Activated CD4-positive, alpha-beta T cell treated with anti-CD3 and anti-CD28 coated beads, Interleukin-2, Interleukin-4, amounts not matched to agents 100 ng/mL and 50 ng/mL, durations not matched to agents 16 hours and 8 hours (primary cell): Measurements from ENCODE around the gene LPP.

Source experiments
- DNase-seq: peaks from one replicate; pipeline ENCODE4 v3.0.0-alpha.2; 2020; ENCODE audit warnings: low spot score

LPP gene

DNA sequence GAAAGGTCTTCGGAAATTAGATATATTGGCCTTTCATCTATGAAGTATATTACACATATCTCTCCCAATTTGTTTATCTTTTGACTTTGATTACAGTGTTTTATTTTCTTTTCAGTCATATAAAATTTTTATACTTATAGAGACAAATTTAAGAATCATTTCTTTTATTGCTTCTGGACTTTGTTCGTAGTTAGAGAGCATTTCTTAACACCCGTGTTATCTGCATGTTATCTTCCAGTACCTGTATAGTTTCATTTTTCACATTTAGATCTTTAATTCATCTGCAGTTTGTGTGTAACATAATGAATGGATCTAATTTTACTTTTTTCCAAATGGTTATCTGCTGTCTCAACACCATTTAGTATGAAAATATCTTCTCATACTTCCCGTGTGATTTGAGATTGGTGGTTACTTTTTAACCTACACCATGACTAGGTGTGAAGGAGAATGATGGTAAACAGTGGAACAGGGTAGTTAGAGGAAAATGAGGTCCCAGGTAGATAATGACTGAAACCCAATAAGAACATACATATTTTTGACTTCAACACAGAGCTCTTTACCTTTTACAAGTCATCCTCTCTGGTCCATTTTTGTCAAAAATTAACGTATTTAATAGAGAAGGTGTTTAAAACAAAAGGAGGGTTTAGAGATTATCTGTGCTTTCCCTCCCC is 99.3 kb downstream of the LPP start:
- peak; percentile 17 for DNase-seq

DNA sequence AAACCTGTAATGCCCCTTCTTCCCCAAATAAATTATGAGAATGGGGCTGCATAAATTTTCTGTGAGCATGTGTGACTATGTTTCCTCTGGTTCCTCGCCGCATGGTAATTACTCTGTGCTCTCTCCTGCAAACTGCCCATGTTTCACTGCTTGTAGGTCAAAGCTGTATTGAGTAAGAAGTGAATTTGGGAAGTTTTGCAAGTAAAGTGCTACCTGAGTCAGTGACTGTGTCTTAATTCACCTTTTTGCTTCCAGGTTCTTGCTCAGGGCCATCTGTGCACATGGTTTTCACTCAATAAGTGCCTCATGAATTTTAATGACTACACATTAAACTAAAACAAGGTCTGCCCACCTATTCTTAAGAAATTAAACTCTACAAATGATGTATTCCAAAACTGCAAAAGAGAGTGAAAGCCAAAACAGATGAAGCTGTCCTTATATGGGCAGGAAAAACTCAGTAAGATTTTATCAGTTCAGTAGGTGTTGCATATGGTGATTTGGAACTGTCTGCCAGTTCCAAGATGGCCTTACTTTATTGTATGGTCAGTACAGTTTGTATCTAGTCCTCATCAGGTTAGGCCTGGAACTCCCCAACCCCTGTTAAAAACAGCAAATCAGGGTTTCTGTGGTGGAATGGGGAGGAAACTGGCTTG is 100.0 kb downstream of the LPP start:
- DNase-seq, result peak; percentile 25

DNA sequence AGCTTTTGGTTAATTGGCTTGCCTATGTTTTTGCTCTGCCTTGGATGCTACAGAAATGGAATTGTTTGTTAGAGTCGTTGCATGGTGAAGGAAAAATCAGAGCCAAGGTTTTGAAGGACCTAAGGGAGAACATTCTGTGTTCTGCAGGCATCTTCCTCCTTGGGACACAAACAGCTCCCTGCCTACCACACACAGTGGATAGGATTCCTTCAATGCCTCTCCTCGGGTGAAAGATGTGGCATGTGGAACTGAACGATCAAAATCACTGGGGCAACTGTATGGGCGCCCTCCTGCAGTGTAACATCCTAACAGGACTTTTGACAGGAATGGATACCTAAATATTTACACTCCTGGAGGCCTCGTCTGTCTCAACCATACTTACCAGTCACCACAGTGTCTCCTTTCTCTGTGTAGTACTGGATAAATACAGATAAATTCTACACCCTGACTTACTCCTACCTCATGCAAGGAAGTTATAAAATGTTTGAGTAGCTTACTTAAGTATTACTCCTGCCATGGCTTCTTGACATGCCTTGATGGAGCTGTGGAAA is 100.6 kb downstream of the LPP start:
- DNase-seq, result no peak

DNA sequence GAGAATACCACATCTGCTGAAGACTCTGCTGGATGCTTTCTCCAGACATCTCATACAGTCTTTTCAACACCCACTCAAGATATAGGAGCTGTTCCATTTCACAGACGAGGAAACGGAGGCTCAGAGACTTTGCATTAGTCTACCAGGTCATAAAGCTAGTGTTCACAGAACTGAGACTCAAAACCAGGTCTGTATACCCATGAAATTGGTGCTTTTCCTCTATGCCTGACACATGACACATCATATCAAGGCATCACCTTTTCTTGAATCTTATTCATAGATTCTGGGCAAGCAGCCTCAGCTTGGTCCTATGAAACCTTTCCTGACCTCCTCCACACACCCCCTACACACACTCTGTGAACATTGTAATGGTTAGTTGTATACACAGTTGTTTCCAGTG is 101.2 kb downstream of the LPP start:
- no peak for DNase-seq

DNA sequence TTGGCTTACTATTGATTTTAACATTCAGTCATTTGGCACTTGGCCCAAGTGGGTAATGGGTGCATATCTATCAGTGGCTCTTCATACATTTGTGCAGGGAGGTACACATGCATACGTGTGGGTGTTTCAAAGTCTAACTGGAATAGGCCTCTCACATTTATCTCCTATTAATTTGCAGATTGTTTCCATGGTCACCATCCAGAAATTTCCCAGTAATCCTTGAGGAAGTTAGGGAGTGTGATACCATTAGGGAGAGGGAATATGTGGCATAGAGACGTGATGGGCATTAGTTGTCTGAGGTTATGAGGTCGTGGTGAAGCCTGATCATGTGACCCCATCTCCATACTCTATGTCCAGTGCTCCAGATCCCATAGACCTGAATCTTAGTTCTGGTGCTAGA is 102.8 kb downstream of the LPP start:
- no peak for DNase-seq

DNA sequence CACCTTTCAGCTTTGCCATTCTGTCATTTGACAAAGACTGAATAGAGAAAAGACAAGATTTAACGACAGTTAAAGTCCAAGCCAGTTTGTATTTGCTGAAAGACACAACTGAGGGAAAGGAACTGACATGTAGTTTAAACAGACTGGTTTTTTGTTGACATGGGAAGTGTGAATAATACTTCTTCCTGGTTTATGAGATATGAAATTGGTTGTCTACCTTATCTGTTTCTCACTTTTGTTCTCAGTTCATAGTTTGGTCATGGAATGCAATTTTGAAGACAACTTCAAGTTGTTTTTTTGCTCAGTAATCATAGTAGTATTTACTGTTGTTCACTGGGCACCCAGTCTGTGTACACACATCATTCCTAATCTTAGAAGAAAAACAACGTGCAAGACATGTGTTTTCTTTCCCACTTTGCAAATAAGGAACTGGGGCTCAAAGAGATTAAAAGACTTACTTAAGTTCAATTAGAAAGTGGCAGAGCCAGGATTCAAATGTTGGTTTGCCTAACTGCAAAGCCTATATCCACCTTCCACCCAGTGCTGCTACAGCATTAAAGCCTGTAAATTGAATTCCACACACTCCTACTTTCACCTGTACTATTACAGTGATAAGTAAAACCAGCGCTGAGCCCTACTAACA is 103.5 kb downstream of the LPP start:
- DNase-seq, result peak; percentile 33

DNA sequence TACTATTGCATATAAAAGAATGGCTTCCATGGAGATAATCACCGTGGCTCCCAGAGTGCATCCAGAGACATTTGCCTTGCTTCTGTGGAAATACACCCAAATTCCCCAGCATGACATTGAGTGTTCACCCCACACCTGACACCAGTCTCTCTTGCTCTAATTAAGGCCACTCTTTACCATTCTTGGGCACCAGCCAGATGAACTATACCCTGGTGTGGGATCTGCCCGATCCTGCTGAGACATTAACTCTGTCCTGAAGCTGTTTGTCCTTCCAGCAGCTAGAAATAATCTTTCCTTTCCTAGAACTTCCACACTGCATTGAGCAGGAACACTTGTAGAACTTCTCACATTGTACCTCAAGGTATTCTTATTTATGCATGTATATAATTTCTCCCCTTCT is 105.2 kb downstream of the LPP start:
- no peak for DNase-seq

DNA sequence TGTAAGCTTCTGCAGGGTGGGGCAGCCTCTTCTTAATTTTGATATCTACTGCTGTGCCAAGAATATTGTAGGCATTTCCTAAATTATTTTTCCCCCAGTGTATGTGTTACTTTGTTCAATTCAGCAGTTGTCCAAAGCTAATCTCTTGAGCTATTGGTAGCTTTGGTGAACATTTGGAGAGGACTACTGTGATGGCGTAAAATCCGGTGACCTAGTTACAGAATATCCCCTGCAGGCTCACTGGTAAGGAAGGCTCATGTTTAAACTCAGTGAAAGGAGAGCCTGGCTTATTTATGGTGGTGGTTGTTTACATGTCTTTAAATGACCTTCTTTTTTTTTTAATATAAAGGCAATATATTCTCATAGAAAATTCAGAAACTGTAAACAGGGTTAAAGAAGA is 105.6 kb downstream of the LPP start:
- DNase-seq, result no peak

DNA sequence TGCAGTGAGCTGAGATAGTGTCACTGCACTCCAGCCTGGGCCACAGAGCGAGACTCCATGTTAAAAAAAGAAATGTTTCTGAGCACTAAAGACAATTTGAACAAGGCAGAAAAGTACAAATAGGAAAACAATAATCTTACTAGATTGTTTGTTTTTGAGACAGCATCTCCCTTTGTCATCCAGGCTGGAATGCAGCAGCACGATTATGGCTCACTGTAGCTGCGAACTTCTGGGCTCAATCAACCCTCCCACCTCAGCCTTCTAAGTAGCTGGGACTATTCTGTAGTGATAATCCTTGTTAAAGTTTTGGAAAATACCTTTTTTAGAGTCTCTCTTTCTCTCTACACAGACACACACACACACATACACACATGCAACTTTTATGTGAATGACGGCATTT is 107.1 kb downstream of the LPP start:
- DNase-seq, result no peak

DNA sequence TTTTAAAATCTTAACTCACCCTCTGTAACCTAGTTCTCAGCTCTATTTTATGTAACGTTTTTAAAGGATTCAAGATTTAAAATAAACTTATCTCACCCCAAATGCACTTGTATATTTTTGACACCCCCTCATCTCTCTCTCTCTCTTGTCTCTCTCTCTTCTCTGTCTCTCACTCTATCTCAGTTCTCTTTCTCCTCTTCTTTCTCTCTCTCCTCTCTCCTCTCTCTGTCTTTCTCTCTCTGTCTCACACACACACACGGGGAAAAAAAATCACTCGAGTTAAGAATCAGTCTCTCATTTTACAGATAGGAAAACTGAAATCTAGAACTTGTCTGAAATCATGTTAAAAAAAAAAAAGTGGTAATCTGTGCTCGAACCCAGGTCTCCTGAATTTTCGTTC is 108.5 kb downstream of the LPP start:
- DNase-seq, result no peak

DNA sequence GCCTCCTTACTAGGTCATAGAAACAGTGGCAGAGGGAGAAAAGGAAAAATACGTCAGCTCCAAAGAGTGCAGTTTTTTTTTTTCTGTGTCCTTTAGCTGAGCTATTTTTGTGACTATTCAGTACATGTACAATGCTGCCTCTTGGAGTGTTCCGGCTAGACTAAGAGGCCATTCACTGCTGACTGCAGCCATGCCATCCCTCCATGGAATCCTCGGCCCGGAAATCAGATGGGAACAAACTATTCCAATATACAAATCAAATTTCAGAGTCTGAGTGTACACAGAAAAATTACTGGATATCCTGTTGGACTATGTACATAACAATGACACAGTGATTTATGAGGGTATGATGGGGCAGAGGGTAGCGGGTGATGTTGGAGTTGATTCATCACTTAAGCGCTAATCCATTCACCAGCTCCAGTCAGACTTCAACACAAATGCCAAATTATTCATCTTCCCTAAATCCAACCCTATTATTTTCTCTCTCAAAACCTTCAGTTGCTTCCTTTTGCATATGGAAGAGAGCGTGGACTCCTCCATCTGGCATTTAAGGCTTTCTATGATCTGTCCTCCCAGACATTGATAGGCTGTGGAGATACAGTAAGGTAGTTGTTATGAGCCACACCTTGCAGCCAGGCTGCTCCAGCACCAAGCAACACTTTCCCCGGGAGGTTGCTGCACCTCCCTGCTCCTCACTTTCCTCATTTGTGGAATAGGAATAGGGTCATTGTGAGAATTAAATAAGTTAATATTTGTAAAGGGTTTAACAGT is 109.1 kb downstream of the LPP start:
- no peak for DNase-seq

DNA sequence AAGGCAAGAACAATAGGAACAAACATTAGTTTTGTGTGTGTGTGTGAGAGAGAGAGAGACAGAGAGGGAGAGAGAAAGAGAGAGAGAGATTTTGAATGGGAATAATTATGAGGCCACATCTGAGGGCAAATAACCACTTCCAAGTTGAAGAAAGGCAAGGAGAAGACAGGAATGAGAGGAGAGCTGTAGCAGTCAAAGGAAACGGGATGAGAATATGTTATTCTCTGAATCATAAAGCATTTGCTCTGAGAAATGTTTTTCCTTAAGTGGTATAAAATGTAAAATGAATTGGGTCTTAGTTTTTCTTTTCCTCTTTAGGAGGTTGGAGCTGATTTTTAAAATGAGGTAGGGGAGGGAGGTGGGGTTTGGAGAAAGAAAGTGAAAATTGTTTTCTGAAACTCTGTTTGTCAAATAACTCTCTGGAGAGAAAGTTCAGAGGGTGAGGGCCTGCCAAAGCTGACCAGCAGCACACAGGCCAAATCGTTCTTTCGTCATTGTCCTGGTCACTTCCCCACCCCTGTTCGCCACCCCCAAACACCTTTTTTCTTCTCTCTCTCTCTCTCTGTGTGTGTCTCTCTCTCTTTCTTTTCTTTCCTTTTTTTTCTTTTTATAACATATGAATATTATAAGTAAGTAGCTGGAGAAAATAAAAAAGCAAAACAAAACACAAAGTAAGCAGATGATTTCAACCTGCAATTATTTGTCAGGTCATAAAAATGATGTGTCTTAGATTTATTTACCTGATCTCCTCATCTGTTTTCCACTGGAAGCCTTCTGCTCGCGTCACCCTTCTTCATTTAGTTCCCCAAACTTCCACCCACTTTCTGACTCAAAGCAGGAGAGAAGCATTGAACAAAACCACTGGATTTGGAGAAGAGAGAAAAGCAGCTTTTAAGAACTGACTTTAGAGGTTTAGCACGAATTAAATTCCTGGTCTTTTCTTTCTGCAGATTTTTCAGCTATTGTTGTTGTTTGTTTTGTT is 110.6 kb downstream of the LPP start:
- no peak for DNase-seq

DNA sequence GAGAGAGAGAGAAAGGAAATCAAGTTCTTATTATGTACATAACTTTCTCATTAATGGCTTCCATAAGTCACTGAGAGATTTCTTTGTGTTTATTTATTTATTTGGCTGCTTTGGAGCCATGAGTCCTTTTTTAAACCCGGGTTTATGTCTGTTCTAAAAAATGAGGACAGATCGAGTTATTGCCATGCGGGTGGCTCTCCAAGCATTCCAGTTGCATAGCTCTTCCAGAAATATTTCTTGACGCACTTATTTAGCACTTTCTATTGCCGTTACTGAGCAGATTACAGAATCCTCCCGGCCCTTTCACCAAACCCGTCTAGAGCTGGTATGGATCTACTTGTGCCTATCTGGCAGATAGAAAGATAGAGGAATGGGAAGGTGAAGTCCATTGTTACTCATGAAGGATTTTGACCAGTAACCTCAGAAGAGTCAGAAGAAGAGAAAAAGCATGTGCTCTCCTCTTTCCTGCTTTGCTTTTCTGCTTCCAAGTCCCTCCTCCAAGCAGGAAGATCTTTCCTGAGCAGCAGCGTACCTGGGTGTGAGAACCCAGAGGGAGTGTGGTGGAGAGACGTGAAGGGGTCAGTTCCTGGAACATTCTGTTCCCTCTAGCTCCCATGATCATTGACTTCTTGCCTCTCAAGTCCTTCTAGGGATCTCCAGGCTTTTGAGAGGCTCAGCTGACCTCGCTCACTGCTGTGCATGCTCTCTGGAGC is 112.8 kb downstream of the LPP start:
- DNase-seq, result no peak

DNA sequence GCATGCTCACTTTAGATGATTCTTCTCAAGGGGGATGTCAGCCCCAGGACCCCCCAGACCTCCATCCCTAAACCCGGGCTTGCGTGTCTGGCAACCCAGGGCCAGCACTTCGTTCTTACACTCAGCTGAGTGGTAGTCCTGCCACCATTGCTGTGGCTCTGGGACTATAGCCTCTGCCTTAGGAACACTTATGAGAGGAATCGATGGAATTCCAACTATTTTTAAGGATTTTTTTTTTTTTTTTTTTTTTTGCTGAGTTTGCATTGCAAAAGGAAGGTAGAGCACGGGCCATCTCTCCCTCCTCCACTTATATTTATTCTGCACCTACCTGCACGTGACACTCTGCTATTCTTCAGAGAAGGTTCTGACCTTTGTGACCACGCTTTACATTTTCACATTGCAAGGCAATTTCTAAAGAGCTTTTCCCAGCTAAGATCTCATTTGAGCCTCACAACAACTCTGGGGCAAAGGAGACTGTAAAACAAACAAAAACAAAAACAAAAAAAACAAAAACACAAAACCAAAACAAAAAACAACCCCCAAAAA is 113.9 kb downstream of the LPP start:
- no peak for DNase-seq

DNA sequence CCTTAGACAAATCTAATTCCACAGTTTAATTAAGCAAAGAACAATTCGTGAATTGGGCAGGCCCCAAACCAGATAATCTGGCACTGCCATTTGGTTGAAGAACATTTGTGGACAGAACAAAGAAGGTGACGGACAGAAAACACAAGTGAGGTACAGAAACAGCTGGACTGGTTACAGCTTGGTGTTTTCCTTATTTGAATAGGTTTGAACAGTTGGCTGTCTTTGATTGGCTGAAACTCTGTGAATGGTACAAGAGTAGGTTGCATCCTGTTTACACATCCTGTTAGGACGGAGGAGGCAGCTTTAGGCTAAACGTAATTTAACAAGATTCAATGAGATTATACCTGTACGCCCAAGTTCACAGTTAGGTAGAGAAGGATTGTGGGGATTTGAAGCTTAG is 114.4 kb downstream of the LPP start:
- no peak for DNase-seq

DNA sequence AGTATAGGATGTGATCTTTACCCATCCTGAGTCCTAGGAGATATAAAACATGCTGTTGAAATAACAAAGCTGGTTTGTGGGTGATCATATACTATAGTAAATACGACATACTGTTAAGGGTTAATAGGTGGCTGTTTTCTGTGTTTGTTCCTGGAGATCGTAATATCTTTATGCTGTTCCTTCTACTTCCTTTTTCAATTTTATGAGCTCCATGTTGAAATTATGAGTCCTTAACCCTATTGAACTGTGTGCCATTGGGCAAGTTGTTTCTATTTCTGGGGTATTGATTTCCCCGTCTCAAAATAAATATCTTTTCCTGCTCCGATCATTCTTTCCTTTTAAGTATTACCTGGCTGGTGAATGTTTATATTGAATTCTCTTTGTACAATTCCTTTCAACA is 115.1 kb downstream of the LPP start:
- DNase-seq, result no peak

DNA sequence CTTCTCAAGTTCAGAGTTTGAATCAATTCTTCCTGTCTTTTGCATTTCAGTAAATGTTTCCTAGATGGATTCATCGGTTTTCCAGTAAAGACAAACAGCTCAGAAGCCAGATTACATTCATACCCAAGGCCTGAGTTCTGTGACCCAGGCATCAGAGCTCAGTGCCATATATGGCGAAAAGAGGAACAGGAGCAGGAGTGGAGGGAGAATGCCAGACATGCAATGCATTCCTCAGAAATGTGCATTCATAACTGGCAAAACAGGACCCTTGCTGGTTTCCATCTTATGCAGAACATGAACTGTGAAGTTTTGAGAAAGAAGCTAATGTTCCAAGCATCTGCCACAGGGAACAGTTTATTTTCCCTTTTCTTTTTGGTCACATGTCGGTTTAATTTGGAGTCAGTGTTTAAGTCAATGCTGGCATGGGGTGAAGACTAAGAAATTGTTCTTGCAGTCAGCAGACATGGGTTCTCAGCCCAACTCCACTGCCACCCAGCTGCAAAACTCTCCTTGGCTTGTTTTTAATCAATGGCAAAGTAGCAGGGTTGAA is 116.5 kb downstream of the LPP start:
- DNase-seq, result no peak

DNA sequence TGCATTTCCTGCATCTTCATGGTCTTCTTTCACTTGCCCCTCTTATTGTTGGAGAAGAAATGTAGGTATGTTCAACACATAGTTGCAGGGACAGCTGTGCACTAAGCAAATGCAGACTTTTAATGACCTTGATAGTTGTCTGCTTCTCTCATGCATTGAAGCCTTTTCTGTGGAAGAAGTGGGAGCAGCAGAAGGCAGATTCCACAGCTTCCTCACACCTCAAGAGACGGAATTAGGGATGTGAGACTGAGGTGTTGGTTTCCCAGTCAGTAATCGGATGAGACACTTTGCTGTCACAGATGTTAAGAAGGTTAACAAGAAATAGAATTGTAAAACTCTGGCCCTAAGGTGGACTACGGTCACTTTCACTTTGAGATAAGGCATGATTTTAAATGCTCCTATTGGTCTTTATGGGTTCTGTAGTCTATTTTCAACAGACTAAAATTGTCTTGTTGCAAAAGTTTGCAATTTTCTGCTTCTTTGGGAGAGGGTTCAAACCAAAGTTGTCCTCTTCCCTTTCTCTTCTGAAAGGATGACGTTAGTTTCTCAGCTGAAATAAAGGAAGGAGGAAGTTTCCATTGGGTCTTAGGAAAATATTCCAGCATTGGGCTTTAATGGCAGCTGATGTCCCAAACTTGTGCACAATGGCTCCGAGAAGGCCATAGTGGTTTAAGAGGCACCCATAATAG is 117.4 kb downstream of the LPP start:
- DNase-seq, result no peak
